ENCODE results near the gene SLC22A23.

DNA sequence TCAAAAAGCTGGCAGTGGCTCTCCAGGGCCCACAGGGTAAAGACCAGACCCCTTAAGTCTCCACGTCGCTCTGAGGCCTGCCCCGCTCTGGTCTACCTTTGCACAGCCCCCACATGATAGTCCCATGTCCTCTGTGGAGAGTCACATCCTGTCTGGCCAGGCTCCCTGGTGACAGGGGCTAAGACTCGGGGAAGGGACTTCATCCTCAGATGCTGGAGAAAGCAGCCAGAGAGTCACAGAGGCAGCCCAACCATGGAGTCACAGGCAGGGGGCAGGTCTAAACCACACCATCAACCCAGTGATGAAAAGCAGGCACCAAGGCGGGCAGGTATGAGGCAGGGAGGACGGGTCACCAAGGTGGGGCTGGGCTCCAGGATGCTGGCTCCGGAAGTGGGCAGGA, 62.2 kb downstream of the SLC22A23 start:
- TF ChIP-seq CTCF (IDR thresholded peaks at IDR 0.05 in 4 of 5, conservative IDR thresholded peaks at IDR 0.05 in 1 of 5) (no peak), POLR2A (IDR thresholded peaks at IDR 0.05) (no peak)

All from gastrocnemius medialis (tissue), 4 donors.